Muscle layer of duodenum (tissue), 2 donors: ENCODE measurements around the gene TPSD1.
"Not testable (repeated sequence)": the region's sequence is repeated elsewhere in the genome, so short reads cannot be mapped to it uniquely, and the experiment has no call there.

Source experiments
- H3K27ac ChIP-seq: one replicate; pipeline ENCODE4 v1.7.0; 2013; ENCODE audit warnings: mild to moderate bottlenecking, low read length
- H3K27me3 ChIP-seq: one replicate; pipeline ENCODE4 v1.7.0; 2013; ENCODE audit warnings: low read depth, mild to moderate bottlenecking, control low read depth, low read length
- H3K36me3 ChIP-seq, 2 donors: one replicate each; pipeline ENCODE4 v1.7.0; 2013; ENCODE audit warnings: low read length in 2 of 2, control low read depth in 1 of 2, mild to moderate bottlenecking in 1 of 2; ENCODE audit not compliant: insufficient read depth in 2 of 2, control insufficient read depth in 1 of 2
- H3K4me1 ChIP-seq, 2 donors: one replicate each; pipeline ENCODE4 v1.7.0; 2013; ENCODE audit warnings: low read length in 2 of 2, mild to moderate bottlenecking in 2 of 2, control low read depth in 1 of 2, moderate library complexity in 1 of 2; ENCODE audit not compliant: insufficient read depth in 2 of 2, control insufficient read depth in 1 of 2
- H3K4me3 ChIP-seq, 2 donors: one replicate each; pipeline ENCODE4 v1.7.0; 2013; ENCODE audit warnings: low read length in 2 of 2, low read depth in 1 of 2, mild to moderate bottlenecking in 1 of 2
- H3K9me3 ChIP-seq, 2 donors: one replicate each; pipeline ENCODE4 v1.7.0; 2013; ENCODE audit warnings: low read length in 2 of 2, control low read depth in 1 of 2, mild to moderate bottlenecking in 1 of 2; ENCODE audit not compliant: control insufficient read depth in 1 of 2
- donor health status: healthy.

Gene TPSD1

GRCh38 chr16:1255276-1256122 is at the start of gene TPSD1:
TPSD1 (plus strand) TSS chr16:1256069; CDS start chr16:1256281, 212 bp downstream.
- H3K9me3 ChIP-seq, H3K36me3 ChIP-seq, H3K27ac ChIP-seq, H3K4me1 ChIP-seq, H3K27me3 ChIP-seq, H3K4me3 ChIP-seq: not testable (repeated sequence)

- no peaks in the 10 kb centered on the region for H3K27me3 ChIP-seq
- no peaks in the 10 kb centered on the region for H3K9me3 ChIP-seq
- H3K4me1 ChIP-seq = no peaks in the 10 kb centered on the region
- H3K4me3 ChIP-seq = no peak overlapping the region
- H3K27ac ChIP-seq = no peak overlapping the region
- peaks cover 0 to 51% of the 10 kb centered on the region in 2 donors for H3K36me3 ChIP-seq
Observed at GRCh38 chr16:1206326-1206725, 49.5 kb upstream of the TPSD1 start.

GRCh38 chr16:1206786-1207185 is 49.1 kb upstream of the TPSD1 start:
- H3K36me3 ChIP-seq = peaks cover 0 to 51% of the 10 kb centered on the region in 2 donors
- no peaks in the 10 kb centered on the region for H3K27me3 ChIP-seq

GRCh38 chr16:1208239-1208830 is 47.5 kb upstream of the TPSD1 start:
- Histone ChIP-seq H3K36me3 (peaks cover 0 to 55% of the 10 kb centered on the region in 2 donors), H3K27ac (no peak overlapping the region), H3K9me3 (no peaks in the 10 kb centered on the region), H3K4me1 (no peaks in the 10 kb centered on the region), H3K4me3 (no peak overlapping the region), H3K27me3 (no peaks in the 10 kb centered on the region)

More at GRCh38 chr16:1206786-1207185, 49.1 kb upstream of the TPSD1 start:
- no peaks in the 10 kb centered on the region for H3K9me3 ChIP-seq
- no peaks in the 10 kb centered on the region for H3K4me1 ChIP-seq
- no peak overlapping the region for H3K4me3 ChIP-seq
- H3K27ac ChIP-seq = no peak overlapping the region

- no peak overlapping the region for H3K27ac ChIP-seq
- H3K27me3 ChIP-seq = no peaks in the 10 kb centered on the region
- no peaks in the 10 kb centered on the region for H3K4me1 ChIP-seq
- no peaks in the 10 kb centered on the region for H3K9me3 ChIP-seq
- H3K4me3 ChIP-seq = no peak overlapping the region
- peaks cover 0 to 62% of the 10 kb centered on the region in 2 donors for H3K36me3 ChIP-seq
Observed at GRCh38 chr16:1209081-1209480, 46.8 kb upstream of the TPSD1 start.

- no peak overlapping the region for H3K4me3 ChIP-seq
- no peaks in the 10 kb centered on the region for H3K9me3 ChIP-seq
- H3K27ac ChIP-seq = no peak overlapping the region
- no peaks in the 10 kb centered on the region for H3K4me1 ChIP-seq
- peaks cover 0 to 72% of the 10 kb centered on the region in 2 donors for H3K36me3 ChIP-seq
- no peaks in the 10 kb centered on the region for H3K27me3 ChIP-seq
Observed at GRCh38 chr16:1210461-1210860, 45.4 kb upstream of the TPSD1 start.

GRCh38 chr16:1211451-1212268 is 44.2 kb upstream of the TPSD1 start:
- H3K9me3 ChIP-seq = no peaks in the 10 kb centered on the region
- no peak overlapping the region for H3K27ac ChIP-seq
- H3K4me1 ChIP-seq = no peaks in the 10 kb centered on the region
- H3K36me3 ChIP-seq = peaks cover 0 to 79% of the 10 kb centered on the region in 2 donors
- no peak overlapping the region for H3K4me3 ChIP-seq
- no peaks in the 10 kb centered on the region for H3K27me3 ChIP-seq

GRCh38 chr16:1212616-1213194 is 43.2 kb upstream of the TPSD1 start:
- Histone ChIP-seq H3K36me3 (peaks cover 0 to 82% of the 10 kb centered on the region in 2 donors), H3K9me3 (no peaks in the 10 kb centered on the region), H3K27me3 (no peaks in the 10 kb centered on the region), H3K4me1 (no peaks in the 10 kb centered on the region), H3K4me3 (no peak overlapping the region), H3K27ac (no peak overlapping the region)

GRCh38 chr16:1213231-1213630 is 42.6 kb upstream of the TPSD1 start:
- Histone ChIP-seq H3K9me3 (no peaks in the 10 kb centered on the region), H3K4me3 (no peak overlapping the region), H3K4me1 (no peaks in the 10 kb centered on the region), H3K27ac (no peak overlapping the region), H3K36me3 (peaks cover 0 to 83% of the 10 kb centered on the region in 2 donors), H3K27me3 (no peaks in the 10 kb centered on the region)

GRCh38 chr16:1213796-1214372 is 42.0 kb upstream of the TPSD1 start:
- peaks cover 0 to 84% of the 10 kb centered on the region in 2 donors for H3K36me3 ChIP-seq
- H3K9me3 ChIP-seq = no peaks in the 10 kb centered on the region
- H3K27ac ChIP-seq = no peak overlapping the region
- H3K27me3 ChIP-seq = no peaks in the 10 kb centered on the region
- no peaks in the 10 kb centered on the region for H3K4me1 ChIP-seq
- H3K4me3 ChIP-seq = no peak overlapping the region
